OCI-LY3 (cell line): ENCODE data around the gene NUBP2.

Source experiments
- H2AFZ ChIP-seq: fragments of 200-600, 300-600 bp; shearing (Covaris generic); 2 replicates; pipeline ENCODE4 v1.6.0; 2014; ENCODE audit warnings: antibody characterized with exemption, low read depth, low read length
- H3K27ac ChIP-seq: fragments of 200-600, 300-600 bp; sonication (generic); 2 replicates; pipeline ENCODE4 v1.5.1; 2014; ENCODE audit warnings: mild to moderate bottlenecking, low read length, moderate library complexity, mixed read lengths
- H3K27me3 ChIP-seq: fragments of 200-600, 300-600 bp; sonication (generic); 2 replicates; pipeline ENCODE4 v1.6.1; 2014; ENCODE audit warnings: low read depth, low read length, mixed read lengths
- H3K36me3 ChIP-seq: fragments of 200-600, 300-600 bp; sonication (generic); replicated peaks from 2 replicates; pipeline ENCODE3; 2014; ENCODE audit warnings: low read depth, low read length, mixed read lengths
- H3K4me1 ChIP-seq: fragments of 300-600, 200-600 bp; sonication (generic); 2 replicates; pipeline ENCODE4 v1.6.1; 2014; ENCODE audit warnings: low read length, mixed read lengths
- H3K4me2 ChIP-seq: fragments of 200-600, 300-600 bp; sonication (generic); 2 replicates; pipeline ENCODE4 v1.6.1; 2014; ENCODE audit warnings: low read length, mixed read lengths
- H3K4me3 ChIP-seq: fragments of 300-600, 200-600 bp; sonication (generic); 2 replicates; pipeline ENCODE4 v1.5.1; 2014; ENCODE audit warnings: antibody characterized with exemption, mild to moderate bottlenecking, low read length, moderate library complexity
- H3K79me2 ChIP-seq: fragments of 300-600, 200-600 bp; shearing (Covaris generic); 2 replicates; pipeline ENCODE4 v1.6.1; 2014; ENCODE audit warnings: mild to moderate bottlenecking, low read length, mixed read lengths
- H3K9ac ChIP-seq: fragments of 300-600, 200-600 bp; shearing (Covaris generic); 2 replicates; pipeline ENCODE4 v1.6.0; 2014; ENCODE audit warnings: mild to moderate bottlenecking, low read length, moderate library complexity
- H3K9me3 ChIP-seq: fragments of 200-600, 300-600 bp; shearing (Covaris generic); 2 replicates; pipeline ENCODE4 v1.6.1; 2014; ENCODE audit warnings: low read length, mixed read lengths; ENCODE audit not compliant: insufficient read depth
- H4K20me1 ChIP-seq: fragments of 200-600, 300-600 bp; sonication (generic); 2 replicates; pipeline ENCODE4 v1.6.1; 2016; ENCODE audit warnings: low read length, mixed read lengths; ENCODE audit not compliant: insufficient read depth
- EZH2phosphoT487 ChIP-seq: fragments of 200-600 bp; shearing (Covaris generic); IDR thresholded peaks from 2 replicates; pipeline ENCODE4 v1.6.1; 2018; ENCODE audit warnings: antibody characterized with exemption, mixed run types, low read depth
- TF ChIP-seq, protein P1 (sequence below): fragments of 200-600, 300-600 bp; sonication (generic); IDR thresholded peaks from 2 replicates; pipeline ENCODE4 v1.5.1; 2014; ENCODE audit warnings: antibody characterized with exemption, low read length, low read depth

NUBP2 gene

DNA sequence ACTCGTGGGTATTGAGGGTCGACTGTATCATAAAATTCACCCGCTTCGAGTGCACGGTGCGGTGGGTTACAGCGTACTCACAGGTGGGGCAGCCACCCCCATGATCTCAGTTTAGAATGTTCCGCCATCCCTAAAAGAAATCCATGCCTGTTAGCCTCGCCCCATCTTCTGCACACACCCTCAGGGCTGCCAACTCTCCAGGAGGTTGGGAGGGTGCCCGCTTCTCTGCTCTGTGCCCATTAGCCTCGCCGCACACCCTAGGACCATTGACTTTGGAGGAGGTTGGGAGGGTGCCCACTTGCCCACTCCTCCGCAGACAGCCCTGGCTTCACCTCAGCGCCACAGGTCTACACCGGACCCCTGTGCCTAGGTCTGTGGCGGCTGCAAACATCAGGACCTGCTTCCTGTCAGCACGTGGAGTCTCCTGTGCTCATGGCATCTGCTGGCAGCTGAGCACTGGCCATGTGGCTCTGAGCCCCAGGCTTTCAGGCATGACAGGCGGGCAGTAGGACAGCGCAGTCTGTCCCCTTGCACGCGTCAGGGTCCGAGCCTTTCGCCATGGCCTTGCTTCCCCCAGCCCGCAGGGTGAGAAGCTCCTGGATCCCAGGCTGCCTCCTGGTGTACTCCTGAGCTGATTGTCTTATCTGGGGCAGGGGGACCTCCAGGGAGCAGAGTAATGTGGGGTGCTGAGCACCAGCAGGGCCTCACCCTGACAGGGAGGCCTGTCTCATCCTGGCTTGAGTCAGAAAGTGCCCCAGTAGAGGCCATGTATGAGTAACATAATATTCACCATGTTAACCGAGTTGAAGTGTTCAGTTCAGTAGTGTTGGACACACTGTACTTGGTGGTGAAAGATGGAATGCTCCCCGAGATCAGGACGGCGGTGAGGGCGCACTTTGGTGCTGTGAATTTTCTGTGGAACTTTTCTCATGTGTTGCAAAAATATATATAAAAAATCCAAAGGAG lies 33.3 kb upstream of the NUBP2 start:
- H3K9me3 ChIP-seq: no peaks in the 10 kb centered on the region
- H3K4me1 ChIP-seq: no peaks in the 10 kb centered on the region
- no peak overlapping the region for H3K4me2 ChIP-seq
- no peak overlapping the region for H3K9ac ChIP-seq
- H3K79me2 ChIP-seq: no peaks in the 10 kb centered on the region
- H2AFZ ChIP-seq: no peak overlapping the region
- H3K27ac ChIP-seq: no peak overlapping the region
- peaks cover 3% of the 10 kb centered on the region for H3K36me3 ChIP-seq
- TF ChIP-seq EZH2phosphoT487: no peak
- TF ChIP-seq, protein P1, sequence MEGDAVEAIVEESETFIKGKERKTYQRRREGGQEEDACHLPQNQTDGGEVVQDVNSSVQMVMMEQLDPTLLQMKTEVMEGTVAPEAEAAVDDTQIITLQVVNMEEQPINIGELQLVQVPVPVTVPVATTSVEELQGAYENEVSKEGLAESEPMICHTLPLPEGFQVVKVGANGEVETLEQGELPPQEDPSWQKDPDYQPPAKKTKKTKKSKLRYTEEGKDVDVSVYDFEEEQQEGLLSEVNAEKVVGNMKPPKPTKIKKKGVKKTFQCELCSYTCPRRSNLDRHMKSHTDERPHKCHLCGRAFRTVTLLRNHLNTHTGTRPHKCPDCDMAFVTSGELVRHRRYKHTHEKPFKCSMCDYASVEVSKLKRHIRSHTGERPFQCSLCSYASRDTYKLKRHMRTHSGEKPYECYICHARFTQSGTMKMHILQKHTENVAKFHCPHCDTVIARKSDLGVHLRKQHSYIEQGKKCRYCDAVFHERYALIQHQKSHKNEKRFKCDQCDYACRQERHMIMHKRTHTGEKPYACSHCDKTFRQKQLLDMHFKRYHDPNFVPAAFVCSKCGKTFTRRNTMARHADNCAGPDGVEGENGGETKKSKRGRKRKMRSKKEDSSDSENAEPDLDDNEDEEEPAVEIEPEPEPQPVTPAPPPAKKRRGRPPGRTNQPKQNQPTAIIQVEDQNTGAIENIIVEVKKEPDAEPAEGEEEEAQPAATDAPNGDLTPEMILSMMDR: no peak
- H3K4me3 ChIP-seq: no peak overlapping the region
- no peaks in the 10 kb centered on the region for H4K20me1 ChIP-seq
- H3K27me3 ChIP-seq: no peaks in the 10 kb centered on the region

DNA sequence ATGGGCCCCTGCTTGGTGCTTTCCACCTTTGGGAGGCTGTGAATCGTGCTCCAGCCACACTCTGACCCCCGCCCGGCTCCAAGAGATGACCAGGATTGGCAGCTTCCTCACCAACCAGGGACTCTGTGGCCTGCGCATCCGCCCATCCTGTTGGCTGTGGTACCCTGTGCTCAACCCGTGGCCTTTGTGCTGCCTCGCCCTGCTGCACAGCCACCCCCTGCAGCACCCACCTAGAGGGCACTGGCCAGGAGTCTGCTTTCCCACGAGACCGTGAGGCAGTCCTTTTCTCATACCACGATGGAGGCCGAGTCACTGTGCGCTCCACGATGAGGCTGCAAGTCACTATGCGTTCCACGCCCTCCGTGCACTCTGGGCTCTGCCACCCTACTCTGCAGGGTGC lies 30.8 kb upstream of the NUBP2 start:
- Histone ChIP-seq H3K79me2 (no peaks in the 10 kb centered on the region), H3K27me3 (no peaks in the 10 kb centered on the region), H2AFZ (no peak overlapping the region), H3K9me3 (no peaks in the 10 kb centered on the region), H4K20me1 (no peaks in the 10 kb centered on the region), H3K4me1 (no peaks in the 10 kb centered on the region), H3K4me2 (no peak overlapping the region), H3K4me3 (no peak overlapping the region), H3K9ac (no peak overlapping the region), H3K36me3 (peaks cover 3% of the 10 kb centered on the region), H3K27ac (no peak overlapping the region)
- TF ChIP-seq EZH2phosphoT487: no peak
- TF ChIP-seq, protein P1: no peak

DNA sequence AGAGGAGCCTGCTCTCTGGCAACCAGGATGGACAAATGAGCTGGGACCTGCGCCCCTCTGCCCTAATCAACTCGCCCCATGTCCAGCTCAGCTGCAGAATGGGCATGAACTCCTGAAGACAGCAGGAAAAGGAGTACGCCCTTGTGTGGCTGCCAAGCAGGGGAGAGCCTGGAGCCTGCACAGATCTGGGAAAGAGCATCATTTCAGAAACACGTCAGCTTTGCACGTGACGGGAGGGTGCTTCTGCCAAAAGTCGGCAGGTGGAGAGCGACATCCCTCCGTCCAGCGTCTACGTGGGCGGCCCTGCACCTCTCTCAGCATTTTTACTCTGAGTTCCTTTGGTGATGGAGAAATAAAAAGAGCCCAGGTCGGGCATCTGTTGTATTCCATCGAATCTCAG lies 29.9 kb upstream of the NUBP2 start:
- H3K27me3 ChIP-seq: no peaks in the 10 kb centered on the region
- no peaks in the 10 kb centered on the region for H4K20me1 ChIP-seq
- no peaks in the 10 kb centered on the region for H3K9me3 ChIP-seq
- no peak overlapping the region for H3K4me3 ChIP-seq
- H3K27ac ChIP-seq: no peak overlapping the region
- no peak overlapping the region for H2AFZ ChIP-seq
- H3K4me2 ChIP-seq: no peak overlapping the region
- H3K79me2 ChIP-seq: no peaks in the 10 kb centered on the region
- no peak overlapping the region for H3K9ac ChIP-seq
- TF ChIP-seq, protein P1: no peak
- TF ChIP-seq EZH2phosphoT487: no peak
- H3K4me1 ChIP-seq: no peaks in the 10 kb centered on the region
- peaks cover 3% of the 10 kb centered on the region for H3K36me3 ChIP-seq

DNA sequence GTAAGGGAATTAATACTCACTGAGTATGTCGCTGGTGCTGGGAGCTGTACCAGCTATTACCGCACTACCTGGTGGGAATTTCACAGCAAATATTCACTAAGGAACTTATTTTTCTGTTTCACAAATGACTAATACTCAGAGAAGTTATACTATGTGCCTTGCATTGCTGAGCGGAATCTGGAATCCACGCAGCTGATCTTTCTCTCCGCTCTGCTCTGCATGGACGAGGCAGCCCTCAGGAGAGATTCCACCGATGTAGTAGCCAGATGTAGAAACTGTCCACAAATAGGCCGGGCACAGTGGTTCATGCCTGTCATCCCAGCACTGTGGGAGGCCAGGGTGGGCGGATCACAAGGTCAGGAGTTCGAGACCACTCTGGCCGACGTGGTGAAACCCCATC lies 28.6 kb upstream of the NUBP2 start:
- Histone ChIP-seq H3K27me3 (no peaks in the 10 kb centered on the region), H3K79me2 (no peaks in the 10 kb centered on the region), H4K20me1 (no peaks in the 10 kb centered on the region), H3K9me3 (no peaks in the 10 kb centered on the region), H3K4me1 (no peaks in the 10 kb centered on the region), H3K27ac (no peak overlapping the region), H3K4me3 (no peak overlapping the region), H3K36me3 (peaks cover 3% of the 10 kb centered on the region), H2AFZ (no peak overlapping the region), H3K4me2 (no peak overlapping the region), H3K9ac (no peak overlapping the region)
- TF ChIP-seq, protein P1: no peak
- TF ChIP-seq EZH2phosphoT487: no peak
